GM19328 (cell line): ENCODE results near the gene USF1.

Experiments used
- ATAC-seq: cut with Tn5 transposase; IDR thresholded peaks from one replicate; pipeline ENCODE4 v1.9.1; 2021; ENCODE audit warnings: mild to moderate bottlenecking, moderate library complexity; ENCODE audit not compliant: unreplicated experiment

USF1 gene

GRCh38 chr1:161045736-161046604, at the start of gene USF1:
USF1 (minus strand) TSS chr1:161045977; CDS start chr1:161043275, 2,702 bp downstream.
- peak; percentile 39 for ATAC-seq

GRCh38 chr1:161095230-161095629, 49.5 kb upstream of the USF1 start:
- no peak for ATAC-seq

- ATAC-seq: no peak
These were observed 48.7 kb upstream of the USF1 start for GRCh38 chr1:161094481-161094880.

- no peak for ATAC-seq
These were observed 46.8 kb upstream of the USF1 start for GRCh38 chr1:161092621-161093028.

GRCh38 chr1:161091796-161092507, 46.2 kb upstream of the USF1 start:
- ATAC-seq: no peak

GRCh38 chr1:161091093-161091492, 45.3 kb upstream of the USF1 start:
- ATAC-seq: no peak

- no peak for ATAC-seq
These were observed 44.8 kb upstream of the USF1 start for GRCh38 chr1:161090617-161091016.

- no peak for ATAC-seq
These were observed 44.2 kb upstream of the USF1 start for GRCh38 chr1:161089938-161090337.

GRCh38 chr1:161089251-161089924, 43.6 kb upstream of the USF1 start, which contains the start of gene NECTIN4:
NECTIN4 (minus strand) TSS chr1:161089558; CDS start chr1:161089296, 262 bp downstream.
- no peak for ATAC-seq

GRCh38 chr1:161088587-161089110, 42.9 kb upstream of the USF1 start:
- no peak for ATAC-seq

- ATAC-seq: no peak
These were observed 40.7 kb upstream of the USF1 start for GRCh38 chr1:161086457-161086856.

- no peak for ATAC-seq
These were observed 39.4 kb upstream of the USF1 start for GRCh38 chr1:161085165-161085564.

- ATAC-seq: no peak
These were observed 38.8 kb upstream of the USF1 start for GRCh38 chr1:161084597-161084988.

- no peak for ATAC-seq
These were observed 38.2 kb upstream of the USF1 start for GRCh38 chr1:161083748-161084596.

GRCh38 chr1:161082996-161083747, 37.4 kb upstream of the USF1 start:
- no peak for ATAC-seq

GRCh38 chr1:161082483-161082882, 36.7 kb upstream of the USF1 start:
- ATAC-seq: no peak

GRCh38 chr1:161081519-161081918, 35.7 kb upstream of the USF1 start:
- no peak for ATAC-seq

- ATAC-seq: no peak
These were observed 34.9 kb upstream of the USF1 start for GRCh38 chr1:161080441-161081405.
